IMR-90 (cell line): ENCODE results near the gene CFAP61. TPM values are rescaled to one million over a fixed set of nuclear protein-coding genes. Genes with fewer than 3 reads are reported as not detected.

ENCODE experiments used
- ATAC-seq: fragments of 200-7000 bp; cut with Tn5 transposase; 2 replicates; pipeline ENCODE4 v1.9.1; 2020; ENCODE audit warnings: low read depth, mild to moderate bottlenecking, moderate library complexity
- BruUV-seq: library from RNA; stranded (reverse); fragments of 400-500 nt; replicated peaks from 2 replicates; lab custom pipeline; 2021; lab: Mats Ljungman, UMichigan
- CTCF ChIA-PET: fragments of 300-600 bp; formaldehyde crosslinking; extraction: SDS; loops from one replicate; lab custom pipeline; 2021; ENCODE audit warnings: antibody characterized with exemption; lab: Yijun Ruan, JAX
- POLR2A ChIA-PET: fragments of 300-600 bp; sonication (Branson Sonifier 250); formaldehyde crosslinking; loops from one replicate; lab custom pipeline; 2022; ENCODE audit warnings: antibody characterized with exemption; ENCODE audit not compliant: unreplicated experiment; lab: Charles Lee
- DNase-seq: peaks from one replicate; pipeline ENCODE4 v3.0.0; 2013
- H2AFZ ChIP-seq: replicated peaks from 2 replicates; pipeline ENCODE3; 2013; ENCODE audit warnings: low read length, mild to moderate bottlenecking; ENCODE audit not compliant: poor library complexity
- H2AK5ac ChIP-seq: 2 replicates; pipeline ENCODE4 v1.6.1; 2013; ENCODE audit warnings: low read depth, low read length, inconsistent platforms
- H2AK9ac ChIP-seq: replicated peaks from 2 replicates; pipeline ENCODE3; 2013; ENCODE audit warnings: mild to moderate bottlenecking, low read depth, low read length, moderate library complexity; ENCODE audit not compliant: poor library complexity
- H2BK120ac ChIP-seq: 2 replicates; pipeline ENCODE4 v1.6.1; 2013; ENCODE audit warnings: low read depth, low read length, inconsistent platforms
- H2BK15ac ChIP-seq: 3 replicates; pipeline ENCODE4 v1.6.1; 2013; ENCODE audit warnings: low read depth, low read length, inconsistent platforms
- H2BK20ac ChIP-seq: 2 replicates; pipeline ENCODE4 v1.6.1; 2013; ENCODE audit warnings: low read depth, mild to moderate bottlenecking, inconsistent platforms, low read length, moderate library complexity
- H2BK5ac ChIP-seq: 2 replicates; pipeline ENCODE4 v1.6.1; 2013; ENCODE audit warnings: mild to moderate bottlenecking, low read depth, low read length, inconsistent platforms; ENCODE audit not compliant: poor library complexity, severe bottlenecking
- H3K14ac ChIP-seq: replicated peaks from 2 replicates; pipeline ENCODE4 v1.6.1; 2013; ENCODE audit warnings: low read depth, low read length, inconsistent platforms
- H3K18ac ChIP-seq: 2 replicates; pipeline ENCODE4 v1.6.1; 2013; ENCODE audit warnings: low read depth, low read length, control low read depth
- H3K23ac ChIP-seq: 2 replicates; pipeline ENCODE4 v1.6.1; 2013; ENCODE audit warnings: low read depth, low read length, inconsistent platforms
- H3K27ac ChIP-seq: 2 replicates; pipeline ENCODE4 v1.5.1; 2013; ENCODE audit warnings: mild to moderate bottlenecking, control low read depth, low read length; ENCODE audit not compliant: insufficient read depth
- H3K27me3 ChIP-seq: 2 replicates; pipeline ENCODE4 v1.6.1; 2013; ENCODE audit warnings: low read length; ENCODE audit not compliant: control insufficient read depth, insufficient read depth
- H3K36me3 ChIP-seq: 2 replicates; pipeline ENCODE4 v1.6.1; 2013; ENCODE audit warnings: low read length, mixed read lengths; ENCODE audit not compliant: control insufficient read depth, insufficient read depth
- H3K4ac ChIP-seq: 2 replicates; pipeline ENCODE4 v1.6.1; 2013; ENCODE audit warnings: low read depth, low read length, inconsistent platforms
- H3K4me1 ChIP-seq: 2 replicates; pipeline ENCODE4 v1.6.1; 2013; ENCODE audit warnings: low read length, mixed read lengths; ENCODE audit not compliant: control insufficient read depth, insufficient read depth
- H3K4me2 ChIP-seq: 2 replicates; pipeline ENCODE4 v1.6.1; 2013; ENCODE audit warnings: low read depth, mild to moderate bottlenecking, control low read depth, low read length, moderate library complexity
- H3K4me3 ChIP-seq: 2 replicates; pipeline ENCODE4 v1.5.1; 2013; ENCODE audit warnings: low read depth, mild to moderate bottlenecking, control low read depth, low read length, moderate library complexity; ENCODE audit not compliant: insufficient read depth
- H3K56ac ChIP-seq: 2 replicates; pipeline ENCODE4 v1.6.1; 2013; ENCODE audit warnings: low read length, inconsistent platforms; ENCODE audit not compliant: insufficient read depth; ENCODE audit errors: extremely low read depth
- H3K79me1 ChIP-seq, 2 experiments: 2 replicates each; pipeline ENCODE4 v1.6.1; 2013; ENCODE audit warnings: low read length in 2 of 2, inconsistent platforms in 1 of 2, low read depth in 1 of 2
- H3K9ac ChIP-seq: 2 replicates; pipeline ENCODE4 v1.6.1; 2013; ENCODE audit warnings: low read depth, low read length, control low read depth
- H3K9me1 ChIP-seq: 2 replicates; pipeline ENCODE4 v1.6.1; 2013; ENCODE audit warnings: low read length, inconsistent platforms; ENCODE audit not compliant: insufficient read depth
- H3K9me3 ChIP-seq: 2 replicates; pipeline ENCODE4 v1.6.1; 2013; ENCODE audit warnings: low read length; ENCODE audit not compliant: control insufficient read depth, insufficient read depth
- H4K20me1 ChIP-seq: 2 replicates; pipeline ENCODE4 v1.6.1; 2013; ENCODE audit warnings: low read length, inconsistent platforms; ENCODE audit not compliant: insufficient read depth
- H4K5ac ChIP-seq: 2 replicates; pipeline ENCODE4 v1.6.1; 2013; ENCODE audit warnings: mild to moderate bottlenecking, low read depth, low read length, control low read depth
- H4K8ac ChIP-seq, 2 experiments: 2 replicates each; pipeline ENCODE4 v1.6.1; 2013; ENCODE audit warnings: low read depth in 2 of 2, low read length in 2 of 2, control low read depth in 1 of 2, inconsistent platforms in 1 of 2
- H4K91ac ChIP-seq: 2 replicates; pipeline ENCODE4 v1.6.1; 2013; ENCODE audit warnings: low read depth, low read length, inconsistent platforms; ENCODE audit not compliant: insufficient read depth
- CEBPB ChIP-seq: IDR thresholded peaks from 2 replicates; pipeline ENCODE4 v1.6.1; 2012; ENCODE audit warnings: low read depth, low read length, improper control_type of control experiment
- CHD1 ChIP-seq: IDR thresholded peaks from 2 replicates; pipeline ENCODE4 v1.6.1; 2012; ENCODE audit warnings: low read depth, low read length, improper control_type of control experiment
- FOS ChIP-seq: fragments of 150-350 bp; IDR thresholded peaks from 2 replicates; pipeline ENCODE4 v1.6.1; 2016; ENCODE audit warnings: low read depth, low read length
- MAFK ChIP-seq: IDR thresholded peaks from 2 replicates; pipeline ENCODE4 v1.6.1; 2012; ENCODE audit warnings: low read depth, low read length, improper control_type of control experiment
- MAZ ChIP-seq: IDR thresholded peaks from 2 replicates; pipeline ENCODE4 v1.6.1; 2012; ENCODE audit warnings: low read depth, mild to moderate bottlenecking, low read length, improper control_type of control experiment, moderate library complexity, borderline replicate concordance
- NFE2L2 ChIP-seq: fragments of 150-350 bp; IDR thresholded peaks from 2 replicates; pipeline ENCODE4 v1.6.1; 2016; ENCODE audit warnings: low read depth, mild to moderate bottlenecking, low read length
- POLR2A ChIP-seq: IDR thresholded peaks from 2 replicates; pipeline ENCODE4 v1.6.1; 2012; ENCODE audit warnings: mild to moderate bottlenecking, low read depth, low read length
- RFX5 ChIP-seq: IDR thresholded peaks from 2 replicates; pipeline ENCODE4 v1.8.0; 2012; ENCODE audit warnings: low read depth, mild to moderate bottlenecking, low read length, moderate library complexity
- SMC3 ChIP-seq: fragments of 150-350 bp; IDR thresholded peaks from 2 replicates; pipeline ENCODE4 v1.6.1; 2016; ENCODE audit warnings: low read depth, mild to moderate bottlenecking, antibody characterized with exemption, low read length, moderate library complexity
- USF2 ChIP-seq: fragments of 150-350 bp; IDR thresholded peaks from 2 replicates; pipeline ENCODE4 v1.6.1; 2017; ENCODE audit warnings: mild to moderate bottlenecking, antibody characterized with exemption, low read length, low read depth
- WGBS, 2 experiments: methylation state at CpG; one replicate each; pipeline versions ENCODE4 v1.1.5 to v1.1.7; 2013; ENCODE audit warnings: missing lambda C conversion rate in 2 of 2; ENCODE audit not compliant: insufficient read length in 1 of 2; ENCODE audit errors: extremely low coverage in 2 of 2; 5-methylcytosine and 5-hydroxymethylcytosine counted together
- dilution Hi-C: fragments of 300-500 bp; cut with HindIII; formaldehyde crosslinking; loops from one replicate; pipeline ENCODE4 v1.14.3; 2018; ENCODE audit warnings: low sequenced_read_pairs; ENCODE audit not compliant: unreplicated experiment
- in situ Hi-C: fragments of 300-500 bp; cut with MboI; formaldehyde crosslinking; loops from 3 replicates; pipeline ENCODE4 v1.14.3; 2019; ENCODE audit warnings: low sequenced_read_pairs, inconsistent platforms, mixed read lengths
- intact Hi-C: fragments of 100-400 bp; cut with micrococcal nuclease; formaldehyde crosslinking; loops from 2 replicates; pipeline ENCODE4 v1.10.0; 2022
- polyA plus RNA-seq, 3 experiments: library from polyadenylated mRNA; depleted of rRNA; stranded (reverse); fragments of >200 nt; gene quantifications; 2 replicates each; pipeline ENCODE4 v1.2.3, GENCODE V29; 2012; ENCODE audit warnings: low replicate concordance in 1 of 3
- total RNA-seq: library from RNA; depleted of rRNA; stranded (reverse); fragments of >200 nt; gene quantifications from 2 replicates; pipeline ENCODE4 v1.2.3, GENCODE V29; 2012

The CFAP61 gene
- total and polyA plus RNA-seq, 2 of the 4 experiments (the other 2 are of a cell fraction): 0.07 TPM; not detected in 1

GRCh38 chr20:20365480-20366161, 313.3 kb downstream of the CFAP61 start (continued):
- no peak for TF ChIP-seq POLR2A
- TF ChIP-seq USF2: no peak
- no peak for TF ChIP-seq NFE2L2
- no peak for TF ChIP-seq RFX5
- TF ChIP-seq MAZ: no peak

GRCh38 chr20:20366551-20366875, 314.2 kb downstream of the CFAP61 start:
- ATAC-seq: no peak
- BruUV-seq: no TSS peak
- POLR2A ChIA-PET: no interaction called here
- intact Hi-C loops: no loop called here
- no CpG with 5 or more reads among the region's 19 CpGs for WGBS, 2 experiments
- no peak overlapping the region for H2AK5ac ChIP-seq
- H3K9me3 ChIP-seq: peaks cover 3% of the 10 kb centered on the region; the same call in 1 of the 2 replicates
- H3K23ac ChIP-seq: no peak overlapping the region
- no peak overlapping the region for H3K18ac ChIP-seq
- H2BK120ac ChIP-seq: no peak overlapping the region
- H3K9me1 ChIP-seq: no peaks in the 10 kb centered on the region
- H4K20me1 ChIP-seq: no peaks in the 10 kb centered on the region
- H3K4me2 ChIP-seq: no peak overlapping the region
- no peak overlapping the region for H2AK9ac ChIP-seq
- H3K9ac ChIP-seq: no peak overlapping the region
- H3K27me3 ChIP-seq: peaks cover 93% of the 10 kb centered on the region
- H4K8ac ChIP-seq: no peak overlapping the region
- H3K27ac ChIP-seq: no peak overlapping the region
- H3K56ac ChIP-seq: no peak overlapping the region
- H3K36me3 ChIP-seq: no peaks in the 10 kb centered on the region
- CTCF ChIA-PET: interaction anchor here (0.6 to 0.7 kb wide), 2 partner anchors 37 to 106 kb away, joined by 3 read pairs; no protein-coding TSS in a partner anchor
- no peak overlapping the region for H2BK20ac ChIP-seq
- no peak overlapping the region for H4K91ac ChIP-seq
- DNase-seq: no peak
- no peak overlapping the region for H3K4ac ChIP-seq
- no peak overlapping the region for H3K4me3 ChIP-seq
- H3K79me1 ChIP-seq: no peaks in the 10 kb centered on the region
- TF ChIP-seq CHD1 (no peak), MAFK (no peak), FOS (no peak), CEBPB (no peak), POLR2A (no peak), SMC3 (no peak), RFX5 (no peak)
- H2BK5ac ChIP-seq: no peak overlapping the region
- H3K4me1 ChIP-seq: peaks cover 2% of the 10 kb centered on the region; the same call in 1 of the 2 replicates
- in situ Hi-C loops: no loop called here
- no peak overlapping the region for H2AFZ ChIP-seq
- no peak overlapping the region for H2BK15ac ChIP-seq
- H3K14ac ChIP-seq: no peak overlapping the region
- dilution Hi-C loops: no loop called here
- H4K5ac ChIP-seq: no peak overlapping the region
